ENCODE results near the gene SLC45A1.

SLC45A1 gene

DNA sequence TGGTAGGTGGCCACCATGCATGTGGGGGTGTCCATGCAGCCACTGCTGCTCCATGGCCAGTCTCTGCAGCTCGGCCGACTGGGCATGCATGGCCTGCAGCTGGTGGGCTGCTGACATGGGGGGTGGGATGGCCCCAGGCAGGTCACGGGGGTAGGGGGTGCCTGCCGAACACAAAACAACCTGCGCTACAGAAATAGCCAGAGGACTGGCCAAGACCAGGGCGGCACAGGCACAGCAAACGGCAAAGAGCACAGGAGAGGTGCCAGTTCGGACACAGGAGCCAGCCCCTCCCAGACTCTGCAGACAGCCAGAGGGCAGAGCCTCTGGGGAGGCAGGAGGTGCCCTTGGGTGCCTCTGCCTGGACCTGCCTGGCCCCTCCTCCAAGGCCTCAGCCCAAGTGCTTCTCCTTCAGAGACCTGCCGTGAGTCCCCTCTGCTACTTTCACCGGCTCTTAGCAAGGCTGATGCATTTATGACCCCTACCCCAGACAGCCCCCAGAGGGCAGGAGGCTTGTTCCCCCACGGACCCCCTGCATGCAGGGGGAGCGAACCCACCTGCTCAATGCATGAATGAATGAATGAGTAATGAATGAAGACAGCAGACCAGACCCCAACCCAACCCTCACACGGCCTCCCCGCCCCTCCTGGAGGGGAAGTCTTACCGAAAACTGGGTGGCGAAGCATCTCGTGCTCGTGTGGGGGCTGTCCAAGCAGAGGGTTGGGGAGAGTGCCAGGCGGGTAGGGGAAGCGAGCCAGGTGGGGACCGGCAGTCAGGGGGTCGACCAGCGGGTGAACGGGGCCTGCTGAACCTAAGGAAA lies 37.7 kb downstream of the SLC45A1 start:
- TF ChIP-seq, protein P1, sequence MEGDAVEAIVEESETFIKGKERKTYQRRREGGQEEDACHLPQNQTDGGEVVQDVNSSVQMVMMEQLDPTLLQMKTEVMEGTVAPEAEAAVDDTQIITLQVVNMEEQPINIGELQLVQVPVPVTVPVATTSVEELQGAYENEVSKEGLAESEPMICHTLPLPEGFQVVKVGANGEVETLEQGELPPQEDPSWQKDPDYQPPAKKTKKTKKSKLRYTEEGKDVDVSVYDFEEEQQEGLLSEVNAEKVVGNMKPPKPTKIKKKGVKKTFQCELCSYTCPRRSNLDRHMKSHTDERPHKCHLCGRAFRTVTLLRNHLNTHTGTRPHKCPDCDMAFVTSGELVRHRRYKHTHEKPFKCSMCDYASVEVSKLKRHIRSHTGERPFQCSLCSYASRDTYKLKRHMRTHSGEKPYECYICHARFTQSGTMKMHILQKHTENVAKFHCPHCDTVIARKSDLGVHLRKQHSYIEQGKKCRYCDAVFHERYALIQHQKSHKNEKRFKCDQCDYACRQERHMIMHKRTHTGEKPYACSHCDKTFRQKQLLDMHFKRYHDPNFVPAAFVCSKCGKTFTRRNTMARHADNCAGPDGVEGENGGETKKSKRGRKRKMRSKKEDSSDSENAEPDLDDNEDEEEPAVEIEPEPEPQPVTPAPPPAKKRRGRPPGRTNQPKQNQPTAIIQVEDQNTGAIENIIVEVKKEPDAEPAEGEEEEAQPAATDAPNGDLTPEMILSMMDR (IDR thresholded peaks at IDR 0.05), result no peak

GRCh38 chr1:8356256-8357209 lies 38.6 kb downstream of the SLC45A1 start:
- TF ChIP-seq, protein P1 (IDR thresholded peaks at IDR 0.05), result no peak

DNA sequence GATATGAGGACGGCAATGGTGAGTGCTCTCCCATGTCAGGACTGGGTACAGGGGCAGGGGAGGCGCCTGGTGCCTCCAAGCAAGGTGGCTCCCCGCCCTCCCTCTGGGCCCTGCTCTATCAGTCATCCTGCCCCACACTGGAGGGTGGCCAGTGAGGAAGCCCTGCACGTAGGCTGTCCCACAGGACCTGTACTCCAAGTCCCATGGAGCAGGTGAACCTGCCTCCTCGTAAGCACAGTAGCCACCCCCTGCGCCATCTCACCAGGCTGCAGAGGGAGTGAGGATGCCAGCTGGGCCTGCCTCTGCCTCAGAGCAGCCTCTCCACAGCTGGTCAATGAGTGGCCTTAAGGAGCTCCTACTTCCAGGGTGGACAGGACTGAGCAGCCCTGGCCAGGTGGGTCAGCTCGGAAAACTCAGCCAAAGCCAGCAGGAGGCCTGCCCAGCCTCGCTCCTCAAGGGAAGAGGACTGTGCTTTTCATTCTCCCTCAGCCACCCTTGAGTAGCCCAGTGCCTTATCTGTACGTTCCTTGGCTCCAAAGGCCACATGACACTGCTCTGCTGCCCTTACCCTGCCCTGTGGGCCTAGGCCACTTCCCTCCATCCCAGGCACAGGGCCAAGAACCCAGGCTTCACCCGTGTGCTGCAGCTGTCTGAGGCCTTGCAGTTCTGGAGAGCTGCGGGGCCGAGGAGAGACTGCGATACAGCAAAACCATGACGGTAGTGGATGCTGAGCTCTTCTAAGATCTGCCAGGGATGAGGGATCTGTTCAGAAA lies 39.6 kb downstream of the SLC45A1 start:
- TF ChIP-seq, protein P1 (IDR thresholded peaks at IDR 0.05), result no peak

DNA sequence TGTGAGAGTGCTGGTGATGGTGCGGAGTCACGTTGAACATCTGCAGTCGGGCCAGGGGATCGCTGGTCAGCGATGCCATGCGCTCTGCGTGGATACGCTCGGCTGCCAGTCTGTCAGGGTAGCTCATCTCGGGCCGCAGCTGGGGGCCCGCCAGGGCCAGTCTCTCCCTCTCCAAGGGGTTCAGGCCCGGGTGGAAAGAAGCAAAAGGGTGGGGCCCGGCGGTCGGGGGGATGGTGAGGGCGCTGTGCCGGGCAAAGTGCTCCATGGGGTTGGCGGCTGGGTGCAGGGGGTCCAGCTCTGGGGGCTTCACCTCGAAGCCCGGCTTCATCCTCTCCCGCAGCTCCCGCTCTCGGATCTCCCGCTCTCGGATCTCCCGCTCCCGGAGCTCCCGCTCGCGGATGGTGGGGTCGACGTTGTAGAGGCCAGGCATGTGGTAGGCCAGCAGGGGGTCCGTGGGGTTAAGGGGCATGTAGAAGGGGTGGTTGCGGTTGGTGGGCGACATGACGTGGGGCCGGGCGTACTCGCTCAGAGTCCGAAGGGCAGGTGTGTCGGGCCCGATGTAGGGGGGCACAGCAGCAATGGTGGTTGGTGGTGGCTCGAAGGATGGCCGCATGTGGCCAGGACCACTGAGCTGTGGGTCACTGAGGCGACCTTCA lies 40.5 kb downstream of the SLC45A1 start:
- TF ChIP-seq, protein P1 (IDR thresholded peaks at IDR 0.05), result no peak

GRCh38 chr1:8358897-8359616 lies 41.1 kb downstream of the SLC45A1 start:
- TF ChIP-seq, protein P1 (IDR thresholded peaks at IDR 0.05), result no peak

DNA sequence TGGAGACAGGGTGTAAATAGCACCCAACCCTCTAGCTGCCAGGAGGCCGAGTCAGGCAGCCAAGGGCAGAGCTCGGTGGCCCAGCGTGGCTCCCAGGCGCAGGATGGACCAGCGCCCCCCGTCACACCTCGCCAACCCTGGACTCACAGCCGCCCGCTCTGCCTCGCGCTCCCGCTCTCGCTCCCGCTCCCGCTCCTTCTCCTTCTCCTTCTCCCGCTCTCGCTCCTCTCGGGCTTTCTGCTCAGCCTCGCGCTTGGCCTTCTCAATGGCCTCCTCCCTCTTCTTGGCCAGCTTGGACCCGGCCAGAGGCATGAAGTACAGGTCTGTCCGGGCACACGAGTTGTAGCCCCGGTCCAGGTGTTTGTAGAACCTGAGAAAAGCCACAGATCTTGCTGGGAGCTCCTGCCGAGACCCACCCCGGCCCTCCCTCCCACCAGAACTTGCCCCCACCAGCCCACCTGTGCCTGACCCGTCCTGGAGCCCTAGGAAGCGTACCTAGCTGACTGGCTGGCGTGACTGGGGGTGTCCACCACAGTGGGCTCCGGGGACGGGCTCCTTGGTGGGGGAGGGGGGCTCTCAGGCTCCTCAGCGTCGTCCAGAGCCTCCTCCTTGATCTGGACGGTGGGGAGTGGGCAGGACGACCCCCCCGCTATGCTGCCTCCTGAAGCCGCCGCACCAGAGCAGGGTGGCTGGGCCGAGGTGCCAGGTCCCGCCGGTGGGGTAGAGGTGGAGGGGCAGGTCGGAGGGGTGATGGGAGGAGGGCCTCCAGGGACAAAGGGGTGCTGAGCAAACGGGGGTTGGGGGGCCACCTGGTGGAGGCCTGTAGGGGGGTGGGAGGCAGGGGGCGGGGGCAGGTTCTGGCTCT lies 41.9 kb downstream of the SLC45A1 start:
- TF ChIP-seq, protein P1 (IDR thresholded peaks at IDR 0.05), result no peak

Measured in LNCAP (cell line).